ENCODE results near the gene PLD3. TPM values are rescaled to one million over a fixed set of nuclear protein-coding genes. Genes with fewer than 3 reads are reported as not detected.

Gene PLD3
- total and polyA plus RNA-seq, 5 donors: 180 to 235 (median 219) TPM

DNA sequence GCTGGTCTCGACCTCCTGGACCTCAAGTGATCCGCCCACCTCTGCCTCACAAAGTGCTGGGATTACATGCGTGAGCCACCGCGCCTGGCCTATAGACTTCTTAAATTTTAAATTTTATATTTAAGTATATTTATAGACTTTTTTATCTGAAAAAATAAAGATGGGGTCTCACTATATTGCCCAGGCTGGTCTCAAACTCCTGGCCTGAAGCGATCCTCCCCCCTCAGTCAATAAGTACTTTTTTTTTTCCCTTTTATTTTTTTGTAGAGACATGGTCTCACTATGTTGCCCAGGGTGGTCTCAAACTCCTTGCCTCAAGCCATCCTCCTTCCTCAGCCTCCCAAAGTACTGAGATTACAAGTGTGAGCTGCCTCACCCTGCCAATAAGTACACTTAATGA lies 75.4 kb downstream of the PLD3 start:
- Histone ChIP-seq H3K4me1 (ENCODE audit: control insufficient read depth, insufficient read depth, low read length) (no peaks in the 10 kb centered on the region), H3K4me3 (ENCODE audit: low read length) (no peak overlapping the region), H3K27ac (ENCODE audit: low read length) (no peak overlapping the region), H3K9me3 (ENCODE audit: control insufficient read depth, low read length) (no peaks in the 10 kb centered on the region), H3K27me3 (ENCODE audit: control insufficient read depth, insufficient read depth) (no peaks in the 10 kb centered on the region)
- ATAC-seq: no peak
- DNase-seq: peak in 2 of 3 donors; percentile 29 to 32
- WGBS: 94% methylated on average over 6 of the region's 6 CpGs
- intact Hi-C loops (cut with DNase I): no loop called here

DNA sequence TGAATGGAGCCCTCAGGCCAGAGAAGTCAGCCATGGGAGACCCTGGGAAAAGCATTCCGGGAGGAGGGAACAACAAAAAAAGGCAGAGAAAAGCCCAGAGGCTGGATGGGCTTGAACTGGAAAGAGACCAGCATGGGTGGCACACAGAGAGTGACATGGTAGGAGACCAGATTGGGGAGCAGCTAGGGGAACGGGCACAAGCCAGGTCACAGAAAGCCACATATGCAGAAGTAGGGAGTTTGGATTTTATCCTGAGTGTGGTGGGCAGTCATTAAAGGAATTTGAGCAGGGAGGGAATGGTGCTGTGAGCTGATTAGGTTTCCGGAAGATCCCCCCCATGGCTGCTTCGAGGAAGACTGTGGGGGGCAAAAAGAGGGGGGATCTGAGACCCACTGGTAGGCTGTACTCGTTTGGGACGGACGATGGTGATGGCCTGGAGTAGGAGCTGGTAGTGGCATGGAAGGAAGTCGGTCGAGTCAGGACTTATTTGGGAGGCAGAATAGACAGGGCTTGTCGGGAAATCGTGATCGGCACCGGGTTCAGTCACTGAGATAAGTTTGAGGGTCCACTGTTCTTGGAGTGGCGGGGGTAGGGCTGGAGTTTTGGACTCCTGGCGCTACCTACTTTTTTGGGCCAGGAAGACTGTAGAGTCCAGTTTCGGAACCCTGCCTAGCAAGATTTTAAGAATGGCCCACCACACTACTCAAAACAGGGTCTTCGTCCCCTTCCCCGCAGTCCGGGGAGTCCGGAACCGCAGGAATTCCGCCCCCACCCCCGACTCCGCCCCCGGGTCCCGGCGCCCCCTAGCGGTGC lies 76.3 kb downstream of the PLD3 start:
- Histone ChIP-seq H3K4me3 (ENCODE audit: low read length) (peak overlapping the region; percentile 97), H3K9me3 (ENCODE audit: control insufficient read depth, low read length) (no peaks in the 10 kb centered on the region), H3K27ac (ENCODE audit: low read length) (peak overlapping the region; percentile 99), H3K4me1 (ENCODE audit: control insufficient read depth, insufficient read depth, low read length) (no peaks in the 10 kb centered on the region), H3K27me3 (ENCODE audit: control insufficient read depth, insufficient read depth) (no peaks in the 10 kb centered on the region)
- ATAC-seq (no peak), DNase-seq (peak in 2 of 3 donors; percentile 18 to 56)
- intact Hi-C loops (cut with DNase I): no loop called here
- under 1% methylated on average over 28 of the region's 28 CpGs for WGBS

GRCh38 chr19:40425450-40426287 lies 77.2 kb downstream of the PLD3 start, which contains the start of gene SERTAD1:
Gene SERTAD1 (minus strand): TSS chr19:40425992. CDS start chr19:40423546, 2,446 bp downstream.
- DNase-seq: peak; percentile 99 to 100 (median 100)
- peak; percentile 94 to 95 for ATAC-seq
- H3K27ac ChIP-seq (ENCODE audit: low read length): peak within 1 kb of the TSS; percentile 99
- no peaks in the 10 kb centered on the region for H3K4me1 ChIP-seq (ENCODE audit: control insufficient read depth, insufficient read depth, low read length)
- H3K9me3 ChIP-seq (ENCODE audit: control insufficient read depth, low read length): no peaks in the 10 kb centered on the region
- WGBS: under 1% methylated on average over 75 of the region's 75 CpGs
- intact Hi-C loops (cut with DNase I): no loop called here
- no peaks in the 10 kb centered on the region for H3K27me3 ChIP-seq (ENCODE audit: control insufficient read depth, insufficient read depth)
- peak within 1 kb of the TSS; percentile 97 for H3K4me3 ChIP-seq (ENCODE audit: low read length)

Small RNA genes within 50 kb of the gene (microRNA-seq; reads per million reads assigned to microRNA genes)
- 0 reads per million in 2 donors for gene MIR6796

Other genes starting within 250 kb of the PLD3 start
- 10 to 100 TPM; 16.9 to 22.6 (median 20.2) TPM for gene MAP3K10, start 157.3 kb upstream of the PLD3 start, total RNA-seq
- gene MAP3K10, start 157.3 kb upstream of the PLD3 start, polyA plus RNA-seq: 25.3 TPM
- gene TTC9B, start 130.3 kb upstream of the PLD3 start, total RNA-seq: not detected
- 0.11 TPM for gene TTC9B, start 130.3 kb upstream of the PLD3 start, polyA plus RNA-seq
- gene CCNP, start 122.0 kb upstream of the PLD3 start, total RNA-seq: under 1 TPM; 0.23 to 0.41 (median 0.30) TPM
- gene CCNP, start 122.0 kb upstream of the PLD3 start, polyA plus RNA-seq: 0.25 TPM
- 100 to 1,000 TPM; 119 to 131 (median 125) TPM for gene AKT2, start 63.4 kb upstream of the PLD3 start, total RNA-seq
- gene AKT2, start 63.4 kb upstream of the PLD3 start, polyA plus RNA-seq: 94.9 TPM
- gene C19orf47, start 298 bp upstream of the PLD3 start, total RNA-seq: 100 to 1,000 TPM; 116 to 170 (median 144) TPM
- 194 TPM for gene C19orf47, start 298 bp upstream of the PLD3 start, polyA plus RNA-seq
- gene HIPK4, start 41.5 kb downstream of the PLD3 start, total RNA-seq: under 1 TPM in 1 of 4 donors, not detected in 3; 0.11 TPM
- 0.05 TPM for gene HIPK4, start 41.5 kb downstream of the PLD3 start, polyA plus RNA-seq
- 1 to 10 TPM; 3.2 to 7.1 (median 4.8) TPM for gene PRX, start 64.7 kb downstream of the PLD3 start, total RNA-seq
- 5.7 TPM for gene PRX, start 64.7 kb downstream of the PLD3 start, polyA plus RNA-seq
- gene SERTAD1, start 77.3 kb downstream of the PLD3 start, total RNA-seq: 10 to 100 TPM in 2 of 4 donors, 1 to 10 TPM in 2; 8.9 to 14.4 (median 9.7) TPM
- gene SERTAD1, start 77.3 kb downstream of the PLD3 start, polyA plus RNA-seq: 18.4 TPM
- gene SERTAD3, start 95.6 kb downstream of the PLD3 start, total RNA-seq: 10 to 100 TPM; 31.5 to 48.2 (median 36.9) TPM
- gene SERTAD3, start 95.6 kb downstream of the PLD3 start, polyA plus RNA-seq: 36.2 TPM
- 100 to 1,000 TPM in 1 of 4 donors, 10 to 100 TPM in 3; 72.0 to 102 (median 86.2) TPM for gene BLVRB, start 117.0 kb downstream of the PLD3 start, total RNA-seq
- 109 TPM for gene BLVRB, start 117.0 kb downstream of the PLD3 start, polyA plus RNA-seq
- gene SPTBN4, start 118.3 kb downstream of the PLD3 start, total RNA-seq: 1 to 10 TPM; 3.2 to 6.4 (median 5.5) TPM
- gene SPTBN4, start 118.3 kb downstream of the PLD3 start, polyA plus RNA-seq: 4.3 TPM
- 10 to 100 TPM; 19.7 to 23.0 (median 20.4) TPM for gene SHKBP1, start 228.2 kb downstream of the PLD3 start, total RNA-seq
- 22.8 TPM for gene SHKBP1, start 228.2 kb downstream of the PLD3 start, polyA plus RNA-seq